ENCODE results near the gene MAP1LC3B2.

DNA sequence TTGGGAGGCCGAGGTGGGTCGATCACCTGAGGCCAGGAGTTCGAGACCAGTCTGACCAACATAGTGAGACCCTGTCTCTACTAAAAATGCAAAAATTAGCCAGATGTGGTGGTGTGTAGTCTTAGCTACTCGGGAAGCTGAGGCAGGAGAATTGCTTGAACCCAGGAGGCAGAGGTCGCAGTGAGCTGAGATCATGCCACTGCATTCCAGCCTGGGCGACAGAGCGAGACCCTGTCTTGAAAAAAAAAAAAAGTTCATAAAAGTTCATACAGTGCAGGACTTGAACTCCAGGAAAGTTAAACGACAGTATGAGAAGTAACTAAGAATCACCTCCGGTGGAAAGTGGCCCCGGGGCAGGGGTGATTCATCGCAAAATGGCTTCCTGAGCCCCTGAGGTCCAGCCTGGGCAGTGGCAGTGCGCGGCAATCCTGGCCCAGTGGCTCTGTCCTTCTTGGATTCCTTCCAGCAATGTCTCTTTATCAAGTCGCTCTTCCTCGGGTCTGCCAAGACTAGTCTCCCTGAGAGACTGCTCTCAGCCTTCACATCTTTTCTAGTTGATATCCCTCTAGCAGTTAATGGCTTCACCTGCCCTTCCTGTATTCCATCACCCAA is 16.7 kb upstream of the MAP1LC3B2 start:
- TF ChIP-seq POLR2AphosphoS5 (IDR thresholded peaks at IDR 0.05; ENCODE audit: borderline replicate concordance, low read depth, low read length) (no peak), EZH2 (IDR thresholded peaks at IDR 0.05) (no peak)
